ENCODE results near the gene DGAT2L6.

Gene DGAT2L6, protein sequence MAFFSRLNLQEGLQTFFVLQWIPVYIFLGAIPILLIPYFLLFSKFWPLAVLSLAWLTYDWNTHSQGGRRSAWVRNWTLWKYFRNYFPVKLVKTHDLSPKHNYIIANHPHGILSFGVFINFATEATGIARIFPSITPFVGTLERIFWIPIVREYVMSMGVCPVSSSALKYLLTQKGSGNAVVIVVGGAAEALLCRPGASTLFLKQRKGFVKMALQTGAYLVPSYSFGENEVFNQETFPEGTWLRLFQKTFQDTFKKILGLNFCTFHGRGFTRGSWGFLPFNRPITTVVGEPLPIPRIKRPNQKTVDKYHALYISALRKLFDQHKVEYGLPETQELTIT

DNA sequence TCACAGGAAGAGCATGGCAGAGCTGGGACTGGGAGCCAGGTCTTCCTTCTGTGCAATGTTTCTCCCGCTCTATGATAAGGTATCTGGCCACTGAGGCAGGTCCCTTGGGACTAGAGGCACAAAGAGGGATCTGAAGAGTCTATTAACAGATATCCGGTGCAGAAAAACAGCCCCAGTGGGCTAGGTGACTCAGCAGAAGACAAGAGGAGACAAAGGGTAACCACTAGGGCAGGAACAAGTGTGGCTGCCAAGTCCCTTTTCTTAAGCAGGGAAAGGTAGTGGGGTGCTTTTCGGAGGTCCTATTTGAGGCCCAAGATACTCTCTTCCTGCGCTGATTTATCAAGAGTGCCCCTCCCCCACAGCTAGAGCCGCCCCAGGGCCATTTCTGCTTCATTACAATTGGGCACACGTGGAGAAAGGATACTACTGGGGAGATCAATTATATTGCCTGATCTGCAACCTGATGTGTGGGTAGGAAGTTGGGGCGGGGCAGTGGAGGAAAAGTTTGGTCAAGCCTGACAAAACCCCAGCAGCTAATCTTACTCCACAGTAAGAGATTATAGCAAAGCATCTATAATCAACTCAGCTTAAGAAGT, at the start of gene DGAT2L6:
TSS of gene DGAT2L6 (plus strand) at position 546 of the 596 bp plus-strand sequence. CDS start 100 bp downstream, outside the sequence.
- no peak for DNase-seq

DNA sequence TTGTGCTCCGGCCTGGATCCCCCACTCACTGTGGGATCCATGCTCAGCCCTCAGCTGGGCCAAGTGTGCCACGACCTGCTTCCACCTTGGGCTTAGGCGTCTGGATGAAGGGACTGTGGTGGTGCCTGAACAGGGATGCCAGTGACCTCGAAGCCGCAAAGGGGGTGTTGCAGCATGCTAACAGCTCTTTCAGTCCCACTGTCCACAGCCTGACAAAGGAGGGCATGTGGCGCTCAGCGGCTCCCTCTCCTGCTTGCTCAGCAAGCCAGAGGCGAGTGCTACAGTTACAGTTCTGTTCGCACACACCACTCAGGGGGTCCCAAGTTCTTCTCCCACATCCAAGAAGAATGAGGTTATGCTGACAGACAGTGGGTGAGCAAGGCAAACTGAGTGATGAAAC, 49.2 kb upstream of the DGAT2L6 start:
- no peak for DNase-seq

GRCh38 chrX:70129816-70130215, 47.5 kb upstream of the DGAT2L6 start:
- DNase-seq: no peak

DNA sequence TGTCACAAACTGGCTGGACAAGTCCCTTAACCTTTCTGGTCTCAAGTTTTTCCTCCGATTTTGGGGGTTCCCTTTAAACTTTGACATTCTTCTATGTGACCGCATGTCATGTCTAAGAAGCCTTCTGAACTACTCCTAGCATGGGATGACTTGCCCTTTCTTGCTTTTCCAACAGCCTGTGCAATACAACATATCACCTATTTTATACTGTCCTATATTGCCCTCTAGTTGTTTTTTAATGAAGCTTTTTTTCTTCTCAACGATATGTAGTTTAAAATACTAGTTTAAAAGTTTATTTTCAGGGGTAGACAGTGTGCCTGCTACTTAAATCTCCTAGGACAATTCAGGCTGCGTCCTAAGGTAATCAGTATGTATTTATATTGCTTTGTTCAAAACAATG, 45.1 kb upstream of the DGAT2L6 start:
- peak in 2 of 3 donors; percentile 2 to 18 for DNase-seq

DNA sequence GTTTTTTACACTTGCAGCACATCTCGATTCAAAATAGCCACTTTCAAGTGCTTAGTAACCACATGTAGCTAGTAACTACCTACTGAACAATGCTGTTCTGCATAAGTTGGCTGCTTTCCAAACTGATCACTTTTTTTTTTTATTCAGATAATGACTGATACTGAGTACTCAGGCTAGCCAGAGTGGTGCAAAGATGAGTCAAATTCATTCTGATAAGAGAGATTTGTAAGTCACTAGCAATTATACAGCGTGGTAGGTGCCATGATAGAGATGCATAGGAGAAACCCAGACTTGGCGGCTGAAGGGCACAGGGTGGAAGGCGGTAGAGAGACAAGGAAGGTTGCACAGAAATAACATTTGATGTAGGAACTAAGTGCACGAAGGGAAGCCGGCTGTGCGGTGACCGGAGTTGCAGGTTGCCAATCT, 44.4 kb upstream of the DGAT2L6 start:
- no peak for DNase-seq

- DNase-seq: peak; percentile 82 to 89 (median 86)
Observed at GRCh38 chrX:70133303-70134115, 43.8 kb upstream of the DGAT2L6 start, which contains the start of gene IGBP1. Gene IGBP1, plus strand, starts transcription at chrX:70133447. Its CDS starts 501 bp downstream, at chrX:70133948.

DNA sequence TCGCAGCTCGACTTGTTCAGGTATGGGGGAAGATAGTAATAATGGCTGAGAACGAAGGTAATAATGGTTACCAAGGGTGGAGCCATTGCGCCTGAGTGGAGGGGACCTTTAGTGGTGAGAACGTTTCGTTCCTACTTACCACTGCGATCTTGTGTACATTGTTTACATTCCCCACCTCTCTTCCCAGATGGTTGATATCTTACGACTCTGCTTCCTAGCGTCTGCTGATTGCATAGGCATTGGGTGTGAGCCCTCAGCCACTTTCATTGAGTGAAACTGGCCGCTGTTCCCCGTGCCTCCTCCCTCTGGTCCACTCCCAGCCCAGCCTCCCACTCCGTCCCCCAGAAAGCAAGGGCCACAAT, 43.2 kb upstream of the DGAT2L6 start:
- DNase-seq: peak in 1 of 3 donors; percentile 1

DNA sequence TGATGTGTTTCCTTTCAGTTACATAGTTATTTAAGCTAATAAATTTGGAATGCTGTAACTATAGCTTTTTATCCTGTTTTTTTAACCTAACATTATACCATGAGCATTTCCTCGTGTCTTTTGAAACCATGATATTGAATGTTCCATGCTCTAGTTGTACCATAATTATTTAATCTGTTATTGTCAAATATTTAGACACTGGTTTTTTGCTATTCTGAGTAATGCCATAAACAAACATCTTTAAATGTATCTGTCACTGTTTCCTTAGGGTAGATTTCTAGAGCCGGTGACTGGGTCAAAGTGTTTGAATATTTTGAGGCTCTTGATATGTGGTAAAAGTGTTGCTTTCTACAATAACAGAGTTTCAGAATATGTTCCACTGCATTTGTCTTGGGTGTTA, 38.7 kb upstream of the DGAT2L6 start:
- no peak for DNase-seq

DNA sequence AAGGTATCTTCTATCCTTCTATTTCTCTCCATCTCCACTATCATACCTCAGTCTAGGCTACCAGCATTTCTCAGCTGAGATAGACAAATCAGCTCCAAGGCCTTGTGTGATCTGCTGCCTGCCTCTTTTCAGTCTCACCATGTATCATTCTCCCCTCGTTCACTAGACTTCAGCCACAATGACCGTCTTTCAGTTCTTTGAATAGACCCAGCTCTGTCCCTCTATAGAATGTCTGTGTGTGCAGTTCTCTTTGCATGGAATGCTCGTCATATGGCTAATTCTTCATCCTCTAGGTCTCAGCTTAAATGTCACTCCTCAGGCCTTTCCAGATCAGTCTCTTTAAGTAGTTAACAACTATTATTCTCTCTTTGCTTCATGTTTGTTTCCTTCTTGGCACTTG, 37.5 kb upstream of the DGAT2L6 start:
- no peak for DNase-seq

DNA sequence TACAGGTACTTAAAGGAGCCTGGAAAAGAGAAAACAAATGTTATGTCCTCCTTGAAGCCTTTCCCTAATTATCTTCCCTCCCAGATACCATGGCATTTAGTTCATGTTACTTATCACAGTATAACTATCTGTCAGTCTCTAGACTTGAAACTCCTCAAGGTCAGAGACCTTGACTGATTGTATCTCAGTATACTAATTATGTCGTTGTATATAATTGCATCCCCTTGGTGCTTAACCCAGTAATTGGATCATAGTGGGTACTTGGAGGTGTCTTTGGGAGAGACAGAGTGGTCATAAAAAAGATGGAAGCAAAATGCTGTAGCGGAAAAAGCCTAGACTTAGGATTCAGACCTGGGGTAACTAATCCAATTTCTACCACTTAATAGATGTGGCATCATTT, 35.9 kb upstream of the DGAT2L6 start:
- no peak for DNase-seq

- no peak for DNase-seq
Observed at GRCh38 chrX:70166601-70167590, 10.4 kb upstream of the DGAT2L6 start.

GRCh38 chrX:70168238-70169188, 8.8 kb upstream of the DGAT2L6 start:
- DNase-seq: no peak

- no peak for DNase-seq
Observed at GRCh38 chrX:70169281-70169680, 8.0 kb upstream of the DGAT2L6 start.

- DNase-seq: no peak
Observed at GRCh38 chrX:70171624-70172023, 5.7 kb upstream of the DGAT2L6 start.

DNA sequence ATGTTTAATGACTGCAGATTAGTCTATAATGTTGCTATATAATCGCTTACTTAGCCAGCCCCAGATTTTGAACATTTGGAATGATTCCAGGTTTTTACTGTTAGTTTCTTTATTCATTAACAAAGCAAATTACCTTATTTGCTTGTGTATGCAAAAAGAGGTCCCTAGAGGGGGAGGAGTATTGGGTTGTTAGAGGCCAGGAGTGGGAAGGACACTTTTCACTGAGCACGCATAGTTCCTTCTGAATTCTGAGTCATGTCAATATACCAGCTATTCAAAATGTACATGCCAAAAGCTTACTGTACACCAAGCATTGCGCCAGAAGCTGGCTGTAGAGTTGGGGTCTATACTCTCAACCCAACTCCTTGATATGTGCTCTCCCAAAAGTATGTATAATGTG, 5.1 kb upstream of the DGAT2L6 start:
- no peak for DNase-seq

DNA sequence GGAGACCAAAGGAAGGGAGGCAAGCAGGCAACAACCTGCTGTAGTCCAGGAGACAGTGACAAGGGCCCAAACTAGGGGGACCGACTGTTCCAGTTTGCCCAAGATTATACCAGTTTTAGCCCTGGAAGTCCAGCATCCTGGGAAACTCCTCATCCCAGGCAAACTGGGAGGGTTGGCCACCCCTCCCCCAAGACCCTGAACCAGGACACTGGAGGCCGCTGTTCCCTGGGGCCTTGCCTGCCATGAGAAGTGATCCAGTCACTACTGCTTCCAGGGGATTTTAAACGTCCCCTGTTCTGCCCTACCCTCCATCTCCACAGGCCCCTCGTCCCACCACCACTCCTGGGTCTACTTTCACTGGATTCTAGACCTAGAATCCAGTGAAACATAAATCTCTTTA, 4.3 kb upstream of the DGAT2L6 start:
- DNase-seq: no peak

GRCh38 chrX:70174754-70175153, 2.5 kb upstream of the DGAT2L6 start:
- DNase-seq: no peak

GRCh38 chrX:70175338-70175737, 1.9 kb upstream of the DGAT2L6 start:
- DNase-seq: peak in 1 of 3 donors; percentile 5

DNA sequence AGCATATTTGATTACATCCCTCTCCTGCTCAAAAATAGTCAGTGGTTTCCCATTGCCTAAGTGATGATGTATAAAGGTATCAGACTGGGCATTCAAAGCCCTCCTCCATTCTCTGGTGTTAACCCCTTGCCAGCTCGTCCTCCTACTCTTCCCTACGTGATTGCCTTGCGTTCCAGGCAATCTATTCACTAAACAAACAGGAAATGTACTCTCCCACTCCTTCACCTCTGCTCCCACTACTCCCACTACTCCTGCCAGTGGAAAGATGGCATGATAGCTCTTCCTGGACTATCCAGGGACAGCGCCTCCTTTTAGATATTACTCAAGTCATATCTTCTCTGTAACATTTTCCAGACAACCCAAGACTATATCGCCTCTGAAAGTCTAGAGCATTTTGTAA, 5.8 kb downstream of the DGAT2L6 start:
- no peak for DNase-seq

GRCh38 chrX:70190225-70190624, 12.9 kb downstream of the DGAT2L6 start:
- no peak for DNase-seq

Data from suppressor macrophage treated with lipopolysaccharide for 1 hour (primary cell).